WTC11 (cell line): Measurements from ENCODE around the gene MORC4. TPM values are rescaled to one million over a fixed set of nuclear protein-coding genes. Genes with fewer than 3 reads are reported as not detected.

Experiments
- ATAC-seq: fragments of 200-7000 bp; cut with Tn5 transposase; 2 replicates; pipeline ENCODE4 v1.10.0; 2021; ENCODE audit warnings: mild to moderate bottlenecking, moderate library complexity
- CTCF ChIA-PET: fragments of 300-600 bp; sonication (Branson Sonifier 250); formaldehyde crosslinking; loops from one replicate; lab custom pipeline; 2021; ENCODE audit warnings: antibody characterized with exemption; lab: Charles Lee
- POLR2A ChIA-PET: fragments of 350-600 bp; sonication (Branson Sonifier 250); formaldehyde crosslinking; loops from one replicate; lab custom pipeline; 2021; ENCODE audit warnings: antibody characterized with exemption; lab: Charles Lee
- DNase-seq: peaks from one replicate; pipeline ENCODE4 v3.0.0; 2021; ENCODE audit warnings: low spot score
- H3K27ac Mint-ChIP-seq: 2 replicates; pipeline ENCODE4 v1.8.0; 2021; ENCODE audit warnings: mixed read lengths
- H3K27me3 Mint-ChIP-seq: 2 replicates; pipeline ENCODE4 v1.8.0; 2021; ENCODE audit warnings: low read depth, mild to moderate bottlenecking, moderate library complexity, mixed read lengths
- H3K36me3 Mint-ChIP-seq: 2 replicates; pipeline ENCODE4 v1.8.0; 2021; ENCODE audit warnings: mixed read lengths
- H3K4me1 Mint-ChIP-seq: 2 replicates; pipeline ENCODE4 v1.8.0; 2022; ENCODE audit warnings: mixed read lengths
- H3K4me3 Mint-ChIP-seq: 2 replicates; pipeline ENCODE4 v1.8.0; 2021; ENCODE audit warnings: mild to moderate bottlenecking, moderate library complexity, mixed read lengths
- H3K9me3 Mint-ChIP-seq: 2 replicates; pipeline ENCODE4 v1.8.0; 2021; ENCODE audit warnings: mixed read lengths
- CREM ChIP-seq: sonication (generic); formaldehyde crosslinking; IDR thresholded peaks from 2 replicates; pipeline ENCODE4 v1.8.1; 2022; ENCODE audit warnings: mild to moderate bottlenecking, missing genetic modification reagents, moderate library complexity
- CTCF ChIP-seq: fragments of 200-600 bp; IDR thresholded peaks from 2 replicates; pipeline ENCODE4 v1.8.0; 2022; ENCODE audit warnings: antibody characterized with exemption
- E2F4 ChIP-seq: sonication (generic); formaldehyde crosslinking; IDR thresholded peaks from 2 replicates; pipeline ENCODE4 v1.8.1; 2022; ENCODE audit warnings: low read depth, mild to moderate bottlenecking, moderate library complexity, missing genetic modification reagents, borderline replicate concordance
- ETV6 ChIP-seq: sonication (generic); formaldehyde crosslinking; IDR thresholded peaks from 2 replicates; pipeline ENCODE4 v1.8.1; 2022; ENCODE audit warnings: mild to moderate bottlenecking, missing genetic modification reagents
- FOXP1 ChIP-seq: sonication (generic); formaldehyde crosslinking; IDR thresholded peaks from 2 replicates; pipeline ENCODE4 v1.8.0; 2022; ENCODE audit warnings: missing genetic modification reagents, mild to moderate bottlenecking, moderate library complexity, borderline replicate concordance
- GABPB1 ChIP-seq: sonication (generic); formaldehyde crosslinking; IDR thresholded peaks from 2 replicates; pipeline ENCODE4 v1.8.1; 2023; ENCODE audit warnings: mild to moderate bottlenecking, missing genetic modification reagents
- HMGA2 ChIP-seq: fragments of 250-450 bp; sonication (Bioruptor Pico); IDR thresholded peaks from 2 replicates; pipeline ENCODE4 v1.4.0; 2021; ENCODE audit warnings: mild to moderate bottlenecking, moderate library complexity
- NFE2L1 ChIP-seq: sonication (generic); formaldehyde crosslinking; IDR thresholded peaks from 2 replicates; pipeline ENCODE4 v1.8.1; 2023; ENCODE audit warnings: missing genetic modification reagents
- NFYB ChIP-seq: sonication (generic); formaldehyde crosslinking; conservative IDR thresholded peaks from 2 replicates; pipeline ENCODE4 v1.8.0; 2022; ENCODE audit warnings: low read depth, missing genetic modification reagents
- RORB ChIP-seq: fragments of 250-450 bp; sonication (Bioruptor Pico); IDR thresholded peaks from 2 replicates; pipeline ENCODE4 v1.9.0; 2021; ENCODE audit warnings: mild to moderate bottlenecking
- SP1 ChIP-seq: sonication (generic); formaldehyde crosslinking; conservative IDR thresholded peaks from 2 replicates; pipeline ENCODE4 v1.8.1; 2022; ENCODE audit warnings: missing genetic modification reagents
- TEAD1 ChIP-seq: sonication (generic); formaldehyde crosslinking; IDR thresholded peaks from 2 replicates; pipeline ENCODE4 v1.8.0; 2022; ENCODE audit warnings: mild to moderate bottlenecking, missing genetic modification reagents
- TEAD4 ChIP-seq: sonication (generic); formaldehyde crosslinking; IDR thresholded peaks from 2 replicates; pipeline ENCODE4 v1.8.0; 2022; ENCODE audit warnings: mild to moderate bottlenecking, missing genetic modification reagents
- USF1 ChIP-seq: sonication (generic); formaldehyde crosslinking; IDR thresholded peaks from 2 replicates; pipeline ENCODE4 v1.8.0; 2022; ENCODE audit warnings: mild to moderate bottlenecking, missing genetic modification reagents
- ZNF232 ChIP-seq: sonication (generic); formaldehyde crosslinking; IDR thresholded peaks from 2 replicates; pipeline ENCODE4 v1.8.0; 2022; ENCODE audit warnings: mild to moderate bottlenecking, missing genetic modification reagents
- ZNF263 ChIP-seq: sonication (generic); formaldehyde crosslinking; IDR thresholded peaks from 2 replicates; pipeline ENCODE4 v1.8.1; 2022; ENCODE audit warnings: low read depth, mild to moderate bottlenecking, moderate library complexity, missing genetic modification reagents
- ZNF396 ChIP-seq: fragments of 250-450 bp; sonication (Bioruptor Pico); IDR thresholded peaks from 2 replicates; pipeline ENCODE4 v1.8.0; 2021; ENCODE audit warnings: mild to moderate bottlenecking, moderate library complexity, borderline replicate concordance
- total RNA-seq: library from RNA; stranded (reverse); gene quantifications from 3 replicates; pipeline ENCODE4 v1.2.3, GENCODE V29; 2021
- TF ChIP-seq, protein P1 (sequence below): sonication (generic); formaldehyde crosslinking; conservative IDR thresholded peaks from 2 replicates; pipeline ENCODE4 v1.8.1; 2023; ENCODE audit warnings: mild to moderate bottlenecking, low read depth, missing genetic modification reagents, moderate library complexity
- TF ChIP-seq, protein P2 (sequence below): sonication (generic); formaldehyde crosslinking; IDR thresholded peaks from 2 replicates; pipeline ENCODE4 v1.8.0; 2023; ENCODE audit warnings: mild to moderate bottlenecking, missing genetic modification reagents
- TF ChIP-seq, protein P3 (sequence below): sonication (generic); formaldehyde crosslinking; IDR thresholded peaks from 2 replicates; pipeline ENCODE4 v1.8.1; 2022; ENCODE audit warnings: mild to moderate bottlenecking, moderate library complexity, missing genetic modification reagents
- TF ChIP-seq, protein P4 (sequence below): fragments of 250-450 bp; sonication (Bioruptor Pico); conservative IDR thresholded peaks from 2 replicates; pipeline ENCODE4 v1.9.0; 2021; ENCODE audit warnings: mild to moderate bottlenecking

Gene MORC4
- total RNA-seq, 1 experiment from 2014 or later, result 4.6 TPM

GRCh38 chrX:106935175-106935574 lies 64.8 kb downstream of the MORC4 start:
- Mint-ChIP-seq H3K27ac (no peak overlapping the region), H3K36me3 (no peaks in the 10 kb centered on the region), H3K4me1 (no peaks in the 10 kb centered on the region), H3K9me3 (no peaks in the 10 kb centered on the region), H3K4me3 (no peak overlapping the region), H3K27me3 (no peaks in the 10 kb centered on the region)
- ChIA-PET CTCF (no interaction called here), POLR2A (no interaction called here)
- TF ChIP-seq SP1 (CRISPR knock-in tag) (no peak), USF1 (CRISPR knock-in tag) (no peak), CREM (CRISPR knock-in tag) (no peak), HMGA2 (CRISPR knock-in tag) (no peak), ZNF263 (CRISPR knock-in tag) (no peak), ETV6 (CRISPR knock-in tag) (no peak), TEAD1 (CRISPR knock-in tag) (no peak), ZNF232 (no peak), RORB (CRISPR knock-in tag) (no peak), GABPB1 (CRISPR knock-in tag) (no peak)
- TF ChIP-seq, protein P1, sequence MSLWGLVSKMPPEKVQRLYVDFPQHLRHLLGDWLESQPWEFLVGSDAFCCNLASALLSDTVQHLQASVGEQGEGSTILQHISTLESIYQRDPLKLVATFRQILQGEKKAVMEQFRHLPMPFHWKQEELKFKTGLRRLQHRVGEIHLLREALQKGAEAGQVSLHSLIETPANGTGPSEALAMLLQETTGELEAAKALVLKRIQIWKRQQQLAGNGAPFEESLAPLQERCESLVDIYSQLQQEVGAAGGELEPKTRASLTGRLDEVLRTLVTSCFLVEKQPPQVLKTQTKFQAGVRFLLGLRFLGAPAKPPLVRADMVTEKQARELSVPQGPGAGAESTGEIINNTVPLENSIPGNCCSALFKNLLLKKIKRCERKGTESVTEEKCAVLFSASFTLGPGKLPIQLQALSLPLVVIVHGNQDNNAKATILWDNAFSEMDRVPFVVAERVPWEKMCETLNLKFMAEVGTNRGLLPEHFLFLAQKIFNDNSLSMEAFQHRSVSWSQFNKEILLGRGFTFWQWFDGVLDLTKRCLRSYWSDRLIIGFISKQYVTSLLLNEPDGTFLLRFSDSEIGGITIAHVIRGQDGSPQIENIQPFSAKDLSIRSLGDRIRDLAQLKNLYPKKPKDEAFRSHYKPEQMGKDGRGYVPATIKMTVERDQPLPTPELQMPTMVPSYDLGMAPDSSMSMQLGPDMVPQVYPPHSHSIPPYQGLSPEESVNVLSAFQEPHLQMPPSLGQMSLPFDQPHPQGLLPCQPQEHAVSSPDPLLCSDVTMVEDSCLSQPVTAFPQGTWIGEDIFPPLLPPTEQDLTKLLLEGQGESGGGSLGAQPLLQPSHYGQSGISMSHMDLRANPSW, result no peak
- TF ChIP-seq, protein P2, sequence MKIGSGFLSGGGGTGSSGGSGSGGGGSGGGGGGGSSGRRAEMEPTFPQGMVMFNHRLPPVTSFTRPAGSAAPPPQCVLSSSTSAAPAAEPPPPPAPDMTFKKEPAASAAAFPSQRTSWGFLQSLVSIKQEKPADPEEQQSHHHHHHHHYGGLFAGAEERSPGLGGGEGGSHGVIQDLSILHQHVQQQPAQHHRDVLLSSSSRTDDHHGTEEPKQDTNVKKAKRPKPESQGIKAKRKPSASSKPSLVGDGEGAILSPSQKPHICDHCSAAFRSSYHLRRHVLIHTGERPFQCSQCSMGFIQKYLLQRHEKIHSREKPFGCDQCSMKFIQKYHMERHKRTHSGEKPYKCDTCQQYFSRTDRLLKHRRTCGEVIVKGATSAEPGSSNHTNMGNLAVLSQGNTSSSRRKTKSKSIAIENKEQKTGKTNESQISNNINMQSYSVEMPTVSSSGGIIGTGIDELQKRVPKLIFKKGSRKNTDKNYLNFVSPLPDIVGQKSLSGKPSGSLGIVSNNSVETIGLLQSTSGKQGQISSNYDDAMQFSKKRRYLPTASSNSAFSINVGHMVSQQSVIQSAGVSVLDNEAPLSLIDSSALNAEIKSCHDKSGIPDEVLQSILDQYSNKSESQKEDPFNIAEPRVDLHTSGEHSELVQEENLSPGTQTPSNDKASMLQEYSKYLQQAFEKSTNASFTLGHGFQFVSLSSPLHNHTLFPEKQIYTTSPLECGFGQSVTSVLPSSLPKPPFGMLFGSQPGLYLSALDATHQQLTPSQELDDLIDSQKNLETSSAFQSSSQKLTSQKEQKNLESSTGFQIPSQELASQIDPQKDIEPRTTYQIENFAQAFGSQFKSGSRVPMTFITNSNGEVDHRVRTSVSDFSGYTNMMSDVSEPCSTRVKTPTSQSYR, result no peak
- TF ChIP-seq, protein P3, sequence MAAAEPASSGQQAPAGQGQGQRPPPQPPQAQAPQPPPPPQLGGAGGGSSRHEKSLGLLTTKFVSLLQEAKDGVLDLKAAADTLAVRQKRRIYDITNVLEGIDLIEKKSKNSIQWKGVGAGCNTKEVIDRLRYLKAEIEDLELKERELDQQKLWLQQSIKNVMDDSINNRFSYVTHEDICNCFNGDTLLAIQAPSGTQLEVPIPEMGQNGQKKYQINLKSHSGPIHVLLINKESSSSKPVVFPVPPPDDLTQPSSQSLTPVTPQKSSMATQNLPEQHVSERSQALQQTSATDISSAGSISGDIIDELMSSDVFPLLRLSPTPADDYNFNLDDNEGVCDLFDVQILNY (CRISPR knock-in tag), result no peak
- ATAC-seq (no peak), DNase-seq (no peak)

GRCh38 chrX:106933538-106933961 lies 66.5 kb downstream of the MORC4 start:
- H3K27ac Mint-ChIP-seq, result no peak overlapping the region
- no peaks in the 10 kb centered on the region for H3K36me3 Mint-ChIP-seq
- H3K4me1 Mint-ChIP-seq, result no peaks in the 10 kb centered on the region
- CTCF ChIA-PET, result interaction anchor here (1.7 to 1.8 kb wide), 2 partner anchors 27 to 38 kb away, joined by 3 to 7 read pairs; no protein-coding TSS in a partner anchor
- POLR2A ChIA-PET, result no interaction called here
- DNase-seq (no peak), ATAC-seq (no peak)
- no peak overlapping the region for H3K4me3 Mint-ChIP-seq
- no peaks in the 10 kb centered on the region for H3K9me3 Mint-ChIP-seq
- H3K27me3 Mint-ChIP-seq, result no peaks in the 10 kb centered on the region
- TF ChIP-seq RORB (CRISPR knock-in tag) (no peak), TEAD4 (CRISPR knock-in tag) (no peak), ZNF396 (CRISPR knock-in tag) (no peak), NFYB (CRISPR knock-in tag) (no peak), NFE2L1 (CRISPR knock-in tag) (no peak), CTCF (no peak), FOXP1 (CRISPR knock-in tag) (no peak), USF1 (CRISPR knock-in tag) (no peak), ETV6 (CRISPR knock-in tag) (no peak), E2F4 (CRISPR knock-in tag) (no peak)
- TF ChIP-seq, protein P4, sequence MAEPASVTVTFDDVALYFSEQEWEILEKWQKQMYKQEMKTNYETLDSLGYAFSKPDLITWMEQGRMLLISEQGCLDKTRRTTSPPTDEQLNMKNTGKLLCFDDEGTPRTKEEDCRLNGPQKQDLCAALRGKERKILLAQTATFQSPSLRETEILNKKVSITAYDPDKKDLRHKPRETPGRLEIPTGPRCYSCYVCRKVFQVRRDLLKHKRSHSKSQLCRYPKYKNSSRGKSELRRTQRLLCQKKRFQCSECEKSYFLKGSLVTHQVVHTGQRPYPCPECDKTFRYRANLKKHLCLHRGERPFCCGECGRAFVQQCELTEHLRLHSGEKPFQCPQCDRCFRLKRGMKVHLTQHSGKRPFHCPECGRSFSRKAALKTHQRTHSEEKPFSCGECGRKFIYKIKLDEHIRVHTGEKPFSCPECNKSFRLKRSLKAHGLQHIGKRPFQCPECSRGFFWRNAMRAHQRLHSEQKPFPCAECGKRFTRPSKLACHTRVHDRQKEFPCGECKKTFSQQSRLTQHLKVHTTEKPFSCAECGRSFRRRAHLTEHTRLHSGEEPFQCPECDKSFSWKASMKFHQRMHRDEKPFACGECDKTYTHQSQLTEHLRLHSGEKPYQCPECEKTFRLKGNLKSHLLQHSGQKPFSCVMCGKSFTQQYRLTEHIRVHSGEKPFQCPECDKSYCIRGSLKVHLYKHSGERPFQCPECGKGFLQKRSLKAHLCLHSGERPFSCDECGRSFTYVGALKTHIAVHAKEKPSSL (CRISPR knock-in tag), result no peak
